ENCODE measurements around the gene WASHC4.

DNA sequence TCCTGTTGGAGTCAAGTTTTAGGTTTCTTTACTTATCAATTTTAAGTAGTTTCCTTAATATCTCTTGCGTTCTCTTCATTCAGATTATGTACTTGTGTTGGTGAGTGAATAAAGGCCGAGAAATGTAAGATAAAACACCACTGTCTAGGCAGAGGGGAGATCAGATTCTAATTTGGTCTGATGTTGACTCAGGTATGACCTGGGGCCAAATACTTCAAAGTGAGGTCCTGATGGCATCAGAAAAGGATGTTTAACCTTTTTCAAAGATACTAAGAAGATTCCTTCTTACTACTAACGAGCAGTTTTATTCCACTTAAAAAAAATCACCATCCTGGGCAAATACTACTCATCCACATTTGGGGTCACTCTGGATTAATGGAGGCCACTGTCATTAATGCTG lies 101.6 kb downstream of the WASHC4 start:
- no peak for TF ChIP-seq CTCF (IDR thresholded peaks at IDR 0.05)
- TF ChIP-seq POLR2A (IDR thresholded peaks at IDR 0.05) = no peak
